Endothelial cell of umbilical vein (primary cell): ENCODE measurements around the gene HSF2BP. TPM values are rescaled to one million over a fixed set of nuclear protein-coding genes. Genes with fewer than 3 reads are reported as not detected.

ENCODE experiments used
- BruUV-seq: library from RNA; stranded (reverse); fragments of 400-500 nt; replicated peaks from 2 replicates; lab custom pipeline; 2021; lab: Mats Ljungman, UMichigan
- CTCF ChIA-PET: fragments of 300-600, 350-600 bp; sonication (Branson Sonifier 250); formaldehyde crosslinking; loops from one replicate; lab custom pipeline; 2021; ENCODE audit warnings: antibody characterized with exemption, inconsistent platforms; lab: Charles Lee
- POLR2A ChIA-PET: fragments of 300-600, 350-600 bp; sonication (Branson Sonifier 250); formaldehyde crosslinking; loops from one replicate; lab custom pipeline; 2021; ENCODE audit warnings: antibody characterized with exemption, inconsistent platforms; lab: Charles Lee
- DNase-seq: peaks from one replicate; pipeline ENCODE4 v3.0.0-alpha.2; 2011; ENCODE audit warnings: low read depth, low spot score
- FAIRE-seq: peaks from 2 replicates; lab custom pipeline; 2011; peaks lifted over from hg19 to GRCh38; lab: Jason Lieb, UNC
- H2AFZ ChIP-seq: 2 replicates; pipeline ENCODE4 v1.6.0; 2012; ENCODE audit warnings: low read depth, low read length, control low read depth, inconsistent platforms
- H3K27ac ChIP-seq: 2 replicates; pipeline ENCODE4 v1.5.1; 2011; ENCODE audit warnings: low read depth, mild to moderate bottlenecking, control low read depth, low read length, moderate library complexity; ENCODE audit not compliant: insufficient read depth
- H3K27me3 ChIP-seq, 2 experiments: 2 replicates each; pipeline versions ENCODE4 v1.6.0 to v1.6.1; 2011; ENCODE audit warnings: low read length in 2 of 2, mixed read lengths in 1 of 2; ENCODE audit not compliant: control insufficient read depth in 2 of 2, insufficient read depth in 2 of 2
- H3K36me3 ChIP-seq, 2 experiments: 2 replicates in 1 of 2; 3 replicates in 1 of 2; pipeline ENCODE4 v1.5.1; 2011; ENCODE audit warnings: low read length in 2 of 2, mild to moderate bottlenecking in 1 of 2, moderate library complexity in 1 of 2; ENCODE audit not compliant: control insufficient read depth in 2 of 2, insufficient read depth in 2 of 2; ENCODE audit errors: extremely low read depth in 1 of 2
- H3K4me1 ChIP-seq: 3 replicates; pipeline ENCODE4 v1.5.1; 2011; ENCODE audit warnings: mild to moderate bottlenecking, low read length; ENCODE audit not compliant: control insufficient read depth, insufficient read depth; ENCODE audit errors: extremely low read depth
- H3K4me2 ChIP-seq: 2 replicates; pipeline ENCODE4 v1.6.1; 2011; ENCODE audit warnings: low read length, control low read depth, mixed read lengths; ENCODE audit not compliant: insufficient read depth
- H3K4me3 ChIP-seq, 3 experiments: fragments of 200-600 bp in 1 of 3; sonication (generic), shearing (Covaris generic) in 1 of 3; replicated peaks in 1 of 3; 2 replicates each; pipeline ENCODE4 v1.5.1; 2011 to 2016; ENCODE audit warnings: control low read depth in 3 of 3, low read length in 3 of 3, mild to moderate bottlenecking in 2 of 3, inconsistent platforms in 1 of 3, low read depth in 1 of 3, moderate library complexity in 1 of 3; ENCODE audit not compliant: insufficient read depth in 1 of 3
- H3K79me2 ChIP-seq: 2 replicates; pipeline ENCODE4 v1.6.0; 2012; ENCODE audit warnings: low read length, inconsistent platforms; ENCODE audit not compliant: control insufficient read depth, insufficient read depth
- H3K9ac ChIP-seq: replicated peaks from 2 replicates; pipeline ENCODE3; 2011; ENCODE audit warnings: low read length, control low read depth; ENCODE audit not compliant: insufficient read depth; ENCODE audit errors: extremely low read depth
- H3K9me1 ChIP-seq: replicated peaks from 3 replicates; pipeline ENCODE4 v1.6.0; 2011; ENCODE audit warnings: mild to moderate bottlenecking, low read length; ENCODE audit not compliant: control insufficient read depth, insufficient read depth; ENCODE audit errors: extremely low read depth
- H3K9me3 ChIP-seq: replicated peaks from 2 replicates; pipeline ENCODE4 v1.5.1; 2012; ENCODE audit warnings: low read length, inconsistent platforms; ENCODE audit not compliant: control insufficient read depth, insufficient read depth
- H4K20me1 ChIP-seq: replicated peaks from 2 replicates; pipeline ENCODE3; 2011; ENCODE audit warnings: mild to moderate bottlenecking, low read length; ENCODE audit not compliant: control insufficient read depth, insufficient read depth; ENCODE audit errors: extremely low read depth
- CTCF ChIP-seq, 2 donors: IDR thresholded peaks; 1 replicate in 1 of 2; 2 replicates in 1 of 2; pipeline ENCODE4 v1.5.1; 2011; ENCODE audit warnings: low read length in 2 of 2, mild to moderate bottlenecking in 2 of 2, moderate library complexity in 2 of 2, control low read depth in 1 of 2, inconsistent platforms in 1 of 2, low read depth in 1 of 2; ENCODE audit not compliant: insufficient read depth in 1 of 2; ENCODE audit errors: extremely low read depth in 1 of 2
- EZH2 ChIP-seq: IDR thresholded peaks from 2 replicates; pipeline ENCODE4 v1.6.1; 2012; ENCODE audit warnings: borderline replicate concordance, low read depth, mild to moderate bottlenecking, moderate library complexity, low read length, inconsistent platforms; ENCODE audit not compliant: severe bottlenecking
- FOS ChIP-seq: IDR thresholded peaks from 2 replicates; pipeline ENCODE4 v1.6.1; 2011; ENCODE audit warnings: mild to moderate bottlenecking, low read length, moderate library complexity, borderline replicate concordance; ENCODE audit not compliant: insufficient read depth
- GATA2 ChIP-seq: IDR thresholded peaks from 2 replicates; pipeline ENCODE4 v1.7.0; 2011; ENCODE audit warnings: low read depth, mild to moderate bottlenecking, moderate library complexity, mixed read lengths, low read length; ENCODE audit not compliant: insufficient read length, insufficient read depth
- JUN ChIP-seq: IDR thresholded peaks from 2 replicates; pipeline ENCODE4 v1.6.1; 2011; ENCODE audit warnings: borderline replicate concordance, low read depth; ENCODE audit not compliant: insufficient read length, insufficient read depth
- MAX ChIP-seq: IDR thresholded peaks from 2 replicates; pipeline ENCODE4 v1.6.1; 2011; ENCODE audit not compliant: insufficient read depth, insufficient read length
- MYC ChIP-seq: IDR thresholded peaks from one replicate; pipeline ENCODE4 v1.6.1; 2011; ENCODE audit warnings: mild to moderate bottlenecking, low read depth, low read length
- POLR2A ChIP-seq: IDR thresholded peaks from 2 replicates; pipeline ENCODE4 v1.6.1; 2012; ENCODE audit warnings: low read depth, mild to moderate bottlenecking, control low read depth, low read length
- POLR2AphosphoS5 ChIP-seq: IDR thresholded peaks from 2 replicates; pipeline ENCODE4 v1.6.1; 2012; ENCODE audit warnings: low read depth, mild to moderate bottlenecking, control low read depth, low read length, moderate library complexity; ENCODE audit not compliant: insufficient read depth
- dilution Hi-C: fragments of 300-500 bp; cut with MboI; formaldehyde crosslinking; loops from one replicate; pipeline ENCODE4 v1.15.0; 2019; ENCODE audit warnings: low sequenced_read_pairs; ENCODE audit not compliant: extremely low pct_ligation_motif_present
- intact Hi-C: fragments of 100-400 bp; cut with micrococcal nuclease; formaldehyde crosslinking; loops from one replicate; pipeline ENCODE4 v1.10.0; 2022
- polyA plus RNA-seq, 4 experiments: library from polyadenylated mRNA; depleted of rRNA in 3 of 4; stranded (reverse) in 3 of 4; unstranded in 1 of 4; fragments of >200 nt; gene quantifications; 2 replicates each; pipeline versions ENCODE4 v1.2.1 to v1.2.3, GENCODE V29; 2011 to 2012; ENCODE audit warnings: missing spikeins in 1 of 4
- total RNA-seq: library from RNA; stranded (reverse); gene quantifications from 2 replicates; pipeline ENCODE4 v1.2.3, GENCODE V29; 2021

The HSF2BP gene
- total and polyA plus RNA-seq, 2 donors (not counting 3 experiments of a cell fraction or from before 2014, with no cell fraction given): 0.41 to 0.55 TPM

GRCh38 chr21:43609501-43610340 lies 49.6 kb downstream of the HSF2BP start:
- Histone ChIP-seq H2AFZ (peak overlapping the region; percentile 91), H4K20me1 (no peaks in the 10 kb centered on the region), H3K9ac (no peak overlapping the region), H3K79me2 (no peaks in the 10 kb centered on the region), H3K4me2 (no peak overlapping the region), H3K9me3 (no peaks in the 10 kb centered on the region), H3K36me3 (no peaks in the 10 kb centered on the region), H3K4me1 (peaks cover 16% of the 10 kb centered on the region), H3K27ac (peak overlapping the region; percentile 44), H3K27me3 (no peaks in the 10 kb centered on the region), H3K9me1 (no peaks in the 10 kb centered on the region), H3K4me3 (no peak overlapping the region)
- intact Hi-C loops: loop anchor here (2.0 kb wide), 1 partner anchor 13 kb away; no protein-coding TSS in a partner anchor
- dilution Hi-C loops: no loop called here
- BruUV-seq: no TSS peak
- FAIRE-seq: peak; percentile 82
- ChIA-PET POLR2A (no interaction called here), CTCF (interaction anchor here (0.6 to 3.3 kb wide), 7 partner anchors 11 to 36 kb away, joined by 3 to 21 read pairs (median 5); no protein-coding TSS in a partner anchor)
- TF ChIP-seq MAX: peak; percentile 30
- TF ChIP-seq JUN: no peak
- peak; percentile 93 for DNase-seq

- Histone ChIP-seq H3K9me1 (no peaks in the 10 kb centered on the region), H3K9ac (no peak overlapping the region), H3K4me2 (no peak overlapping the region), H3K9me3 (no peaks in the 10 kb centered on the region), H3K27me3 (no peaks in the 10 kb centered on the region), H3K4me3 (no peak overlapping the region), H3K27ac (no peak overlapping the region), H2AFZ (no peak overlapping the region), H3K36me3 (no peaks in the 10 kb centered on the region), H4K20me1 (no peaks in the 10 kb centered on the region), H3K79me2 (no peaks in the 10 kb centered on the region), H3K4me1 (peaks cover 16% of the 10 kb centered on the region)
- no peak for DNase-seq
- FAIRE-seq: peak; percentile 4
- intact Hi-C loops (no loop called here), dilution Hi-C loops (no loop called here)
- POLR2A ChIA-PET: no interaction called here
- no TSS peak for BruUV-seq
- TF ChIP-seq CTCF (IDR thresholded peaks at IDR 0.05; ENCODE audit: extremely low read depth in 1 of 2, insufficient read depth in 1 of 2, low read depth in 1 of 2, low read length in 2 of 2) (no peak), EZH2 (no peak), MYC (no peak), POLR2A (no peak), FOS (no peak), POLR2AphosphoS5 (no peak), MAX (no peak), GATA2 (no peak), JUN (no peak)
- CTCF ChIA-PET: no interaction called here
Observed at GRCh38 chr21:43608664-43609063, 50.6 kb downstream of the HSF2BP start.
